ENCODE measurements around the gene GPER1. TPM values are rescaled to one million over a fixed set of nuclear protein-coding genes. Genes with fewer than 3 reads are reported as not detected.

The GPER1 gene
- total and polyA plus RNA-seq, 8 donors: 5.1 to 11.6 (median 6.2) TPM

GRCh38 chr7:1124164-1124563 is 36.3 kb downstream of the GPER1 start:
- TF ChIP-seq, protein P1, sequence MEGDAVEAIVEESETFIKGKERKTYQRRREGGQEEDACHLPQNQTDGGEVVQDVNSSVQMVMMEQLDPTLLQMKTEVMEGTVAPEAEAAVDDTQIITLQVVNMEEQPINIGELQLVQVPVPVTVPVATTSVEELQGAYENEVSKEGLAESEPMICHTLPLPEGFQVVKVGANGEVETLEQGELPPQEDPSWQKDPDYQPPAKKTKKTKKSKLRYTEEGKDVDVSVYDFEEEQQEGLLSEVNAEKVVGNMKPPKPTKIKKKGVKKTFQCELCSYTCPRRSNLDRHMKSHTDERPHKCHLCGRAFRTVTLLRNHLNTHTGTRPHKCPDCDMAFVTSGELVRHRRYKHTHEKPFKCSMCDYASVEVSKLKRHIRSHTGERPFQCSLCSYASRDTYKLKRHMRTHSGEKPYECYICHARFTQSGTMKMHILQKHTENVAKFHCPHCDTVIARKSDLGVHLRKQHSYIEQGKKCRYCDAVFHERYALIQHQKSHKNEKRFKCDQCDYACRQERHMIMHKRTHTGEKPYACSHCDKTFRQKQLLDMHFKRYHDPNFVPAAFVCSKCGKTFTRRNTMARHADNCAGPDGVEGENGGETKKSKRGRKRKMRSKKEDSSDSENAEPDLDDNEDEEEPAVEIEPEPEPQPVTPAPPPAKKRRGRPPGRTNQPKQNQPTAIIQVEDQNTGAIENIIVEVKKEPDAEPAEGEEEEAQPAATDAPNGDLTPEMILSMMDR (IDR thresholded peaks at IDR 0.05): no peak
- peaks cover 0 to 21% of the 10 kb centered on the region in 2 donors for H3K4me1 ChIP-seq
- no peak overlapping the region for H3K4me3 ChIP-seq
- peaks cover 0 to 12% of the 10 kb centered on the region in 2 donors for H3K36me3 ChIP-seq
- no peaks in the 10 kb centered on the region for H3K27me3 ChIP-seq
- ATAC-seq: peak; percentile 27
- DNase-seq: no peak
- intact Hi-C loops (cut with DNase I): no loop called here
- no peaks in the 10 kb centered on the region for H3K9me3 ChIP-seq
- peak overlapping the region; percentile 55 to 73 for H3K27ac ChIP-seq

- TF ChIP-seq, protein P1 (IDR thresholded peaks at IDR 0.05): no peak
- no peaks in the 10 kb centered on the region for H3K27me3 ChIP-seq
- peak; percentile 9 for ATAC-seq
- peaks cover 0 to 21% of the 10 kb centered on the region in 2 donors for H3K4me1 ChIP-seq
- H3K9me3 ChIP-seq: no peaks in the 10 kb centered on the region
- DNase-seq: no peak
- intact Hi-C loops (cut with DNase I): no loop called here
- no peak overlapping the region for H3K27ac ChIP-seq
- no peak overlapping the region for H3K4me3 ChIP-seq
- peaks cover 0 to 12% of the 10 kb centered on the region in 2 donors for H3K36me3 ChIP-seq
Measured at GRCh38 chr7:1124816-1125602, 37.1 kb downstream of the GPER1 start.

DNA sequence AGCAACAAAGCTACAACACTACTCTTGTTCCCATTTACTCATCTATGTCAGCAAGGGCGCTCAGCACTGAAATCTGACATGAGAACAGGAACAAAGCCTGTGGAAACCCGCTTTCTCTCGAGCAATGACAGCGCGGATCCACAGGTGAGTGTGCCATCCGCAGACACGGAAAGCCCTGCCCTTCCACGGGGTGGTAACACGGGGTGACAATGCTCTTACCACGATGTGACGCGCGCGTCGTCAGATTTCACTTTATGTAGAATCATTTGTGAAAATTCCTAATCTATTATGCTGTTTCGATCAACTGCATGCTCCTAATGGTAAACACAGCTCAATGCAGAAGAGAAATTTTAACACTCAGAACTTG is 37.7 kb downstream of the GPER1 start:
- H3K27me3 ChIP-seq: no peaks in the 10 kb centered on the region
- intact Hi-C loops (cut with DNase I): no loop called here
- no peak for ATAC-seq
- TF ChIP-seq, protein P1 (IDR thresholded peaks at IDR 0.05): no peak
- peaks cover 0 to 21% of the 10 kb centered on the region in 2 donors for H3K4me1 ChIP-seq
- no peak overlapping the region for H3K27ac ChIP-seq
- no peak for DNase-seq
- H3K4me3 ChIP-seq: no peak overlapping the region
- H3K9me3 ChIP-seq: no peaks in the 10 kb centered on the region
- H3K36me3 ChIP-seq: peaks cover 0 to 12% of the 10 kb centered on the region in 2 donors

GRCh38 chr7:1127001-1127400 is 39.1 kb downstream of the GPER1 start:
- intact Hi-C loops (cut with DNase I): no loop called here
- Histone ChIP-seq H3K4me3 (no peak overlapping the region), H3K36me3 (peaks cover 0 to 12% of the 10 kb centered on the region in 2 donors), H3K27ac (no peak overlapping the region), H3K4me1 (peaks cover 0 to 21% of the 10 kb centered on the region in 2 donors), H3K9me3 (no peaks in the 10 kb centered on the region), H3K27me3 (no peaks in the 10 kb centered on the region)
- ATAC-seq (no peak), DNase-seq (no peak)
- TF ChIP-seq, protein P1 (IDR thresholded peaks at IDR 0.05): no peak

DNA sequence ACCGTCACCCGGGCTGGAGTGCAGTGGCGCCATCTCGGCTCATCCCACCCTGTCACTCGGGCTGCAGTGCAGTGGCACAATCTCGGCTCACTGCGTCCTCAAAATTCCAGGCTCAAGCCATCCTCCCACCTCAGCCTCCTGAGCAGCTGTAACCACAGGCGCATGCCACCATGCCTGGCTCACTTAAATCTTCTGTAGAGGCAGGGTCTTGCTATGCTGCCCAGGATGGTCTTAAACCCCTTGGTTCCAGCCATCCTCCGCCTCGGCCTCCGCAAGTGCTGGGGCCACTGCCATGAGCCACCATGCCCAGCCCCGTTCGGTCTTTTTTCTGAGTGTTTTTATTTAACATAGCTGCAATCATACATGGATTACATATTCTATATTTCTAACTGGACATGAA is 41.5 kb downstream of the GPER1 start:
- TF ChIP-seq, protein P1 (IDR thresholded peaks at IDR 0.05): no peak
- H3K27ac ChIP-seq: no peak overlapping the region
- H3K36me3 ChIP-seq: peaks cover 0 to 12% of the 10 kb centered on the region in 2 donors
- no peak overlapping the region for H3K4me3 ChIP-seq
- H3K4me1 ChIP-seq: peaks cover 0 to 10% of the 10 kb centered on the region in 2 donors
- ATAC-seq: no peak
- no peaks in the 10 kb centered on the region for H3K9me3 ChIP-seq
- intact Hi-C loops (cut with DNase I): no loop called here
- no peaks in the 10 kb centered on the region for H3K27me3 ChIP-seq
- DNase-seq: no peak

Data from left lung (tissue), 10 donors.